K562 (cell line): ENCODE data around the gene RNASE4. TPM values are rescaled to one million over a fixed set of nuclear protein-coding genes. Genes with fewer than 3 reads are reported as not detected.

Source experiments
- BCOR ChIP-seq: fragments of 450-650 bp; IDR thresholded peaks from 2 replicates; pipeline ENCODE4 v1.6.1; 2016
- HNRNPH1 ChIP-seq: fragments of 200-400 bp; formaldehyde crosslinking; optimal IDR thresholded peaks from 2 replicates; pipeline ENCODE3; 2017; ENCODE audit warnings: low read depth, mild to moderate bottlenecking, low read length, moderate library complexity
- NFIC ChIP-seq: fragments of 450-650 bp; IDR thresholded peaks from 2 replicates; pipeline ENCODE4 v1.6.1; 2017; ENCODE audit warnings: mild to moderate bottlenecking, inconsistent platforms
- SAP30 ChIP-seq: fragments of 200-600 bp; sonication (generic); IDR thresholded peaks from 2 replicates; pipeline ENCODE4 v1.6.1; 2012; ENCODE audit warnings: borderline replicate concordance, low read depth, mild to moderate bottlenecking, moderate library complexity, low read length, control low read depth, inconsistent platforms; ENCODE audit not compliant: insufficient read depth, poor library complexity, severe bottlenecking
- TRIM24 ChIP-seq, 2 experiments: fragments of 450-650 bp; IDR thresholded peaks; 2 replicates each; pipeline ENCODE4 v1.6.1; 2016
- WHSC1 ChIP-seq: IDR thresholded peaks from one replicate; pipeline ENCODE4 v1.6.1; 2012; ENCODE audit warnings: low read length, control low read depth, inconsistent platforms
- ZBTB7A ChIP-seq: IDR thresholded peaks from 2 replicates; pipeline ENCODE4 v1.6.1; 2011; ENCODE audit warnings: low read depth, mild to moderate bottlenecking, low read length, moderate library complexity, borderline replicate concordance; ENCODE audit not compliant: control insufficient read depth
- ZNF121 ChIP-seq: sonication (generic); formaldehyde crosslinking; conservative IDR thresholded peaks from 2 replicates; pipeline ENCODE4 v1.8.0; 2022; ENCODE audit warnings: missing genetic modification reagents
- ZNF274 ChIP-seq: IDR thresholded peaks from 2 replicates; pipeline ENCODE4 v1.6.1; 2011; ENCODE audit warnings: low read depth, mild to moderate bottlenecking, low read length, moderate library complexity, borderline replicate concordance
- polyA plus RNA-seq, 8 experiments: library from polyadenylated mRNA; depleted of rRNA in 4 of 8; stranded (reverse) in 5 of 8; unstranded in 3 of 8; fragments of >200 nt; fragmentation: Nextera tagmentation in 2 of 8; fragmentation: Illumina TruSeq in 1 of 8; extraction: Ambion mirVana in 2 of 8; extraction: Trizol in 1 of 8; gene quantifications; 2 replicates each; pipeline versions ENCODE4 v1.2.1 to v1.2.3, GENCODE V29; 2011 to 2014; ENCODE audit warnings: inconsistent platforms in 1 of 8, missing spikeins in 1 of 8
- total RNA-seq, 7 experiments: library from RNA; depleted of rRNA in 6 of 7; stranded (reverse); fragments of >200 nt in 6 of 7; fragmentation: Illumina TruSeq in 2 of 7; extraction: Trizol in 2 of 7; gene quantifications; 2 replicates each; pipeline versions ENCODE4 v1.2.1 to v1.2.3, GENCODE V29; 2011 to 2021; ENCODE audit warnings: low replicate concordance in 1 of 7
- TF ChIP-seq, protein P1 (sequence below), 2 experiments: fragments of 450-650 bp; IDR thresholded peaks; 2 replicates each; pipeline ENCODE4 v1.6.1; 2016; ENCODE audit warnings: mild to moderate bottlenecking in 2 of 2, borderline replicate concordance in 1 of 2, low read depth in 1 of 2, moderate library complexity in 1 of 2

RNASE4 gene
- total and polyA plus RNA-seq, 9 of the 15 experiments (the other 6 are each of a cell fraction or from before 2014, with no cell fraction given) = 0.09 to 0.22 (median 0.13) TPM; not detected in 2

- TF ChIP-seq, protein P1, sequence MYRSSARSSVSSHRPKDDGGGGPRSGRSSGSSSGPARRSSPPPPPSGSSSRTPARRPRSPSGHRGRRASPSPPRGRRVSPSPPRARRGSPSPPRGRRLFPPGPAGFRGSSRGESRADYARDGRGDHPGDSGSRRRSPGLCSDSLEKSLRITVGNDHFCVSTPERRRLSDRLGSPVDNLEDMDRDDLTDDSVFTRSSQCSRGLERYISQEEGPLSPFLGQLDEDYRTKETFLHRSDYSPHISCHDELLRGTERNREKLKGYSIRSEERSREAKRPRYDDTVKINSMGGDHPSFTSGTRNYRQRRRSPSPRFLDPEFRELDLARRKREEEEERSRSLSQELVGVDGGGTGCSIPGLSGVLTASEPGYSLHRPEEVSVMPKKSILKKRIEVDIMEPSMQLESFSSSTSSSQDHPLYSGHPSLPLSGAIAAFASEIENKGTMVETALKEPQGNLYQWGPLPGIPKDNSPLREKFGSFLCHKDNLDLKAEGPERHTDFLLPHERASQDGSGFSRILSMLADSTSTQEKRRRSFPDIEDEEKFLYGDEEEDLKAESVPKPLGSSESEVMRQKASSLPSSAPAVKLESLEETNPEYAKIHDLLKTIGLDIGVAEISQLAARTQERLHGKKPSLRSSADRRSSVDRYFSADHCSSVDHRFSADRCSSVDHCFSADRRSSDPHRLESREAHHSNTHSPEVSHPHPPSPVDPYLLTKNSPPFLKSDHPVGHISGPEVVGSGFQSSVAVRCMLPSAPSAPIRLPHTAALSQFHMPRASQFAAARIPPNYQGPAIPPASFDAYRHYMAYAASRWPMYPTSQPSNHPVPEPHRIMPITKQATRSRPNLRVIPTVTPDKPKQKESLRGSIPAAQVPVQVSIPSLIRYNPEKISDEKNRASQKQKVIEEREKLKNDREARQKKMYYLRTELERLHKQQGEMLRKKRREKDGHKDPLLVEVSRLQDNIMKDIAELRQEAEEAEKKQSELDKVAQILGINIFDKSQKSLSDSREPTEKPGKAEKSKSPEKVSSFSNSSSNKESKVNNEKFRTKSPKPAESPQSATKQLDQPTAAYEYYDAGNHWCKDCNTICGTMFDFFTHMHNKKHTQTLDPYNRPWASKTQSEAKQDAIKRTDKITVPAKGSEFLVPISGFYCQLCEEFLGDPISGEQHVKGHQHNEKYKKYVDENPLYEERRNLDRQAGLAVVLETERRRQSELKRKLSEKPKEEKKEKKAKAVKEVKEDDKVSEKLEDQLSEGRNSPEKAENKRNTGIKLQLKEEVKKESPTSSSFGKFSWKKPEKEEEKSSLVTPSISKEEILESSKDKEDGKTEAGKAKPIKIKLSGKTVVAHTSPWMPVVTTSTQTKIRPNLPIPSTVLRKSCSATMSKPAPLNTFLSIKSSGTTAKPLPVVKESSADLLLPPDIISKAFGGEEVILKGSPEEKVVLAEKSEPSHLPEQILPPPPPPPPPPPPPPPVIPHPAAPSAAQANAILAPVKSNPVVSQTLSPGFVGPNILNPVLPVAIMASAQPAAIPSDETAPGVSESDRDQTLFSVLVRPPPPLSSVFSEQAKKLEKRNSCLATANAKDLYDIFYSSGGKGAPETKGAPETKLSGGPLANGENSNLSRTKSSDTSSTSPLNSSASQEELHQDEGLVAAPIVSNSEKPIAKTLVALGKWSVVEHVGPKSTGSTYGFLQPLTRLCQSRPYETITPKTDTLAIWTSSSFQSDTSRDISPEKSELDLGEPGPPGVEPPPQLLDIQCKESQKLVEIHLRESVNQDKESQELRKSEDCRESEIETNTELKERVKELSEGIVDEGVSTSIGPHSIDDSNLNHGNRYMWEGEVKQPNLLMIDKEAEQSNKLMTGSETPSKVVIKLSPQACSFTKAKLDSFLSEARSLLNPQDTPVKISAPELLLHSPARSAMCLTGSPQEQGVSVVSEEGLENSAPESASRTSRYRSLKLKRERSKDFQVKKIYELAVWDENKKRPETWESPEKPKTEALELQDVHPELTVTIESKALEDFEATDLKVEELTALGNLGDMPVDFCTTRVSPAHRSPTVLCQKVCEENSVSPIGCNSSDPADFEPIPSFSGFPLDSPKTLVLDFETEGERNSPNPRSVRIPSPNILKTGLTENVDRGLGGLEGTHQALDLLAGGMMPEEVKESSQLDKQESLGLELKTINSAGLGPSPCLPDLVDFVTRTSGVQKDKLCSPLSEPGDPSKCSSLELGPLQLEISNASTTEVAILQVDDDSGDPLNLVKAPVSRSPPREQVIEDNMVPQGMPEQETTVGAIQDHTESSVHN (IDR thresholded peaks at IDR 0.05; ENCODE audit: borderline replicate concordance in 1 of 2, low read depth in 1 of 2) = no peak
- peak; percentile 68 for TF ChIP-seq NFIC
- TF ChIP-seq ZBTB7A = no peak
- no peak for TF ChIP-seq HNRNPH1
- TF ChIP-seq WHSC1 = no peak
- peak; percentile 27 for TF ChIP-seq SAP30
- TF ChIP-seq ZNF274 = 0 out of 2 replicates have a peak, but pooled peaks have one; percentile 28
- 0 out of 4 replicates have a peak, but pooled peaks of 1 of the 2 experiments have one; percentile 11 for TF ChIP-seq TRIM24 (IDR thresholded peaks at IDR 0.05)
- no peak; the same call in 1 of the 2 replicates for TF ChIP-seq BCOR
- no peak for TF ChIP-seq ZNF121
Observed at GRCh38 chr14:20683891-20684661, at the start of gene RNASE4 (continued).
